DND-41 (cell line): ENCODE data around the gene DDX27.

ENCODE experiments used
- EZH2 ChIP-seq: IDR thresholded peaks from 3 replicates; pipeline ENCODE4 v1.6.1; 2012; ENCODE audit warnings: borderline replicate concordance, low read depth, mild to moderate bottlenecking, moderate library complexity, low read length, inconsistent platforms; ENCODE audit not compliant: severe bottlenecking
- TF ChIP-seq, protein P1 (sequence below): IDR thresholded peaks from 2 replicates; pipeline ENCODE4 v1.5.1; 2012; ENCODE audit warnings: borderline replicate concordance, low read length, moderate library complexity, mild to moderate bottlenecking; ENCODE audit not compliant: poor library complexity, severe bottlenecking; ENCODE audit errors: extremely low read depth

GRCh38 chr20:49183444-49183843 lies 35.8 kb upstream of the DDX27 start:
- TF ChIP-seq, protein P1, sequence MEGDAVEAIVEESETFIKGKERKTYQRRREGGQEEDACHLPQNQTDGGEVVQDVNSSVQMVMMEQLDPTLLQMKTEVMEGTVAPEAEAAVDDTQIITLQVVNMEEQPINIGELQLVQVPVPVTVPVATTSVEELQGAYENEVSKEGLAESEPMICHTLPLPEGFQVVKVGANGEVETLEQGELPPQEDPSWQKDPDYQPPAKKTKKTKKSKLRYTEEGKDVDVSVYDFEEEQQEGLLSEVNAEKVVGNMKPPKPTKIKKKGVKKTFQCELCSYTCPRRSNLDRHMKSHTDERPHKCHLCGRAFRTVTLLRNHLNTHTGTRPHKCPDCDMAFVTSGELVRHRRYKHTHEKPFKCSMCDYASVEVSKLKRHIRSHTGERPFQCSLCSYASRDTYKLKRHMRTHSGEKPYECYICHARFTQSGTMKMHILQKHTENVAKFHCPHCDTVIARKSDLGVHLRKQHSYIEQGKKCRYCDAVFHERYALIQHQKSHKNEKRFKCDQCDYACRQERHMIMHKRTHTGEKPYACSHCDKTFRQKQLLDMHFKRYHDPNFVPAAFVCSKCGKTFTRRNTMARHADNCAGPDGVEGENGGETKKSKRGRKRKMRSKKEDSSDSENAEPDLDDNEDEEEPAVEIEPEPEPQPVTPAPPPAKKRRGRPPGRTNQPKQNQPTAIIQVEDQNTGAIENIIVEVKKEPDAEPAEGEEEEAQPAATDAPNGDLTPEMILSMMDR: no peak
- TF ChIP-seq EZH2: no peak
